GM18511 (cell line): ENCODE data around the gene SLCO2A1.

Experiments
- ATAC-seq: cut with Tn5 transposase; IDR thresholded peaks from one replicate; pipeline ENCODE4 v1.9.1; 2021; ENCODE audit warnings: mild to moderate bottlenecking, moderate library complexity; ENCODE audit not compliant: unreplicated experiment

The SLCO2A1 gene

DNA sequence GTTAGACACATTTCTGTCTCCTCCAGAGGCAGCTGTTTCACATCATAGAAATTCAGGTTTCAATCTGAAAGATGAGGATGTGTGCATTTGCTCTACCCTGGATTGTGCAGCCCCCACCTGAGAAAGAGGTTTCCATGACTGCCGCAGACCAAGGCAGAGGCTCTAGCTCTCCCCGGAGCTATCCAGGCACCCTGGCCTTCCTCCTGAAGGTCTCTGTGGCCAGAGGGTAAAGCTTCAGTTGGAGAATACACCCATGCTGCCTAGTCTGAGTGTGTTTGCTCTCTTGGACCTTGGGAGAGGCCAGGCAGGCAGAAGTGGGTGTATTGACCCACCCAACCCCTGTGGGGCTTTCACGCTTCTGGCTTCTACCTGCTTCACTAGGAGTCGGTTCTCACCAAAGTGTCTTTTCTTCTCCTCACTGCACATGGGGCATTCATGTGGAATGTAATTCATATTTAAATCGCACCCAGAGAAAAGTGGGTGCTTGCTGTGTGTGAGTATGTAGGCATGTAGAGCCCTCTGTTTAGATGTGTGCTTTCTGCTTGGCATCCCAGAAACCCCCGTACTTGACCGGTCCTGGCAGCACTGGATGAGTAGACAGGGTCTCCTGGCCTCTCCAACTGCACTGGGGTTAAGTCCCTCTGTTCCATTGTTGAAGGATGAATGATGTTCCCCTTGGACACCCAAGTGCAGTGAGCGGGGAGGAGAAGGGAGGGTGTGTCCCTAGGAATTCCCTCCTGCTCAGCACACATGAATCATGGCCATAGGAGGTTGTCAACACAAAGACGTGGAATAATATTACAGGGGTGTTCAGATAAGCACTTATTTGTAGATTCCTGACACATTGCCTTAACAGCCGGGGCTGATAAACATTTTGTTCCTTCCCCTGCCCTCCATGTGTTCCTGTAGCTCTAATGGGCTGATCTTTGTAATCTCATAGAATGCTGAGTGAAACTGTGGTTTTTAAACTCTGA is 113.8 kb downstream of the SLCO2A1 start:
- ATAC-seq, result no peak

DNA sequence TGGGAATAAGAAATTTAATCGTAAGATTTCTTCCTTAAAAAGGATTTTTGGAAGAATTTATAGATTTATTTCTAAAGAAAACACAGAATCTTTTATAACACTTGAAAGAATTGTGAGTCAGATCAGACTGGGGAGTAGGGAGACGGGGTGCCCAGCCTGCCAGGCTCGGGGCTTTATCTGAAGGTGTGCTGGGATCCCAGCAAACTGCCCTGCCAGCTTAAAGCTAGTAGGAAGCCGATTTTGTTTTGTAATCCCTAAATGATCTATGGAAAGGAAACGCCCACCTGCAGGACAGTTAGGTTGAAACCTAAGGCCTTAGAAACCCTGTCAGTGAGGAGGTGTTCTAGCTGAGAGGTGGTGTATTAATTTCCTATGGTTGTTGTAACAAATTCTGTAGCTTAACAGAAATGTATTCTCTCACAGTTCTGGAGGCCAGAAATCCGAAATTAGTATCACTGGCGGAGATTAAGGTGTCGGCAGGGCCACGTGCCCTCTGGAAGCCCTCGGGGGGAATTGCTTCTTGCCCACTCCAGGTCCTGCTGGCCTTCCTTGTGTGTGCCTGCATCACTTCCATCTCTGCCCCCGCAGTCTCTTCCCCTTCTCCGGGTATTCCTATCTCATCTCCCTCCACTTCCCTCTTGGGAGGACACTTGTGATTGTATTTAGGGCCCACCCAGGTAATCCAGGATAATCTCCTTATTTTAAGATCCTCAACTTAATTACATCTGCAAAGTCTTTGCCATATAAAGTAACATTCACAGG is 114.7 kb downstream of the SLCO2A1 start:
- ATAC-seq, result no peak

DNA sequence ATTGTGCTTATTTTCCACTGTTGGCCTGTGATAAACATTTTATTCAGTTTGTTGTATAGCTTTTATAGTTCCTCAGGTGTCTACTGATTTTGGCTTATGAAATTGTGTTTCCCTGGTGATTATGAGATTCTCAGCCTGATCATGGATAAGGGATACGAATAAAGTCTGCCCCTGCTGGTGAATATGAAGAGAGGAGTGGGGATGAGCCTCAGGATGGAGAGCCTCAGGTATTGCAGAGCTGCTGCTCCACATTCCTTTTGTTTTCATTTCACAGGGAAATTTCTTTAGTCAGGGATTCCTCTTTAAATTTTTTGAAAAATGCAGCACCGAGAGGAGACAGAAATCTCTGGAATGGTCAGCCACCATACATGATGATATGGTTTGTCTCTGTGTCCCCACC is 119.3 kb downstream of the SLCO2A1 start:
- ATAC-seq, result no peak

DNA sequence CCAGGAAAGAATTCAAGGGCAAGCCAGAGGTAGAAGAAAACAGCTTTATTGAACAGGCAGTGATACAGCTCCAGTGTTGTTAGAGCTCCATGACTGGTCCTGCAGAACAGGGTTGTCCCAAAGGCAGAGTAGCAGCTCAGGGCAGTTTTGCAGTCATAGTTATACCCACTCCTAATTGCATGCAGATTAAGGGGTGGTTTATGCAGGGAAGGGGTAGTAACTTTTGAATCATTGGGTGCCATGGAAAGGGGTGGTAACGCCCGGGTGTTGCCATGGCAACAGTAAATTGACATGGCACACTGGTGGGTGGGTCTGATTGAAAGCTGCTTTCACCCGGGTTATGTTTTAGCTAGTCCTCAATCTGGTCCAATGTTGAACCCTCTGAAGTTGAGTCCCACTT is 124.3 kb downstream of the SLCO2A1 start:
- ATAC-seq, result no peak

DNA sequence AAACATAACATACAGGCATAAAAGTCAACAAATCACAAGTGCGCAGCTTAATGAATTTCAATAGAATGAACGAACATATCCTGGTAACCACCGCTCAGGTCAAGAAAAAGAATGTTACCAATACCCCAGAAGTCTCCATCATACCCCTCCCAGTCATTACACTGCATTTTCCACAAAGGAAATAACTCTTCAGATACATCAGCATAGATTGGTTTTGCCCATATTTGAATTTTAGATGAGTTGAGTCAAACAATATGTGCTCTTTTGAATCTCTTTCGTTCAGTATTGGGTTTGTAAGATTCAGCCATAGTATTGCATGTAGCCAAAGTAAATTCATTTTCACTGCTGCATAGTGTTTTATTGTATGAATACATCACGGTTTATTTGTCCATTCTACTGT is 127.9 kb downstream of the SLCO2A1 start:
- ATAC-seq, result no peak

DNA sequence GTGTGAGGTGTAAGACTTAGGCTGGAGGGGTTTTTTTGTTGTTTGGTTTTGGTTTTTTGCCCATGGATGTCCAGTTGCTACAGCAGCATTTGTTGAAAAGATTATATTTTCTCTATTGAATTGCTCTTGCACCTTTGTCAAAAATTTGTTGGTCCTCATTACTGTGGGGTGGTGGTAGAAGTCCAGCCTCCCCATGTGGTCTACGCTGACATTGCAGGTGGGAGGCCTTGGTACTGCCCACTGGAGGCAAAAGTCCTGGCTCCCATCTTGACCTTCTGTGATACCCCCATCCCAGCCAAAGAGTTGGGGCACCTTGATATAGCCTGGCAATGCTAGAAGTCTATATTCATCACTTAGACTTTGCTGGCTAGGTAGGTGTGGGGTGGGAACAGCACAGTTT is 128.6 kb downstream of the SLCO2A1 start:
- no peak for ATAC-seq

DNA sequence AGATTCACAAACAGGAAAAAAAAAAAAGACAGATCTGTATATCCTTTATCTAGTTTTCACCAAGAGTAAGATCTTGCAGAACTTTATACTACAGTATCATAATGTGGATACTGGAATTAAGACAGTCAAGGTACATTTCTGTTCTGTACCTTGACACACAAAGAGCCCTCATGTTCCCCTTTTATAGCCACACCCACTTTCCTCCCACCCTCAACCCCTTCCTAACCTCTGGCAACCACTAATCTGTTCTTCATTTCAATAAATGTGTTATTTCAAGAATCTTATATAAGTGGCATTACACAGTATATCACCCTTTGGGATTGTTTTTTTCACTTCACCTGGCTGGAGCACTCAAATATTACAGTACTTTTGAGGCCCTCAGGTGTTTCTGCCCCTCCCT is 130.4 kb downstream of the SLCO2A1 start:
- no peak for ATAC-seq

DNA sequence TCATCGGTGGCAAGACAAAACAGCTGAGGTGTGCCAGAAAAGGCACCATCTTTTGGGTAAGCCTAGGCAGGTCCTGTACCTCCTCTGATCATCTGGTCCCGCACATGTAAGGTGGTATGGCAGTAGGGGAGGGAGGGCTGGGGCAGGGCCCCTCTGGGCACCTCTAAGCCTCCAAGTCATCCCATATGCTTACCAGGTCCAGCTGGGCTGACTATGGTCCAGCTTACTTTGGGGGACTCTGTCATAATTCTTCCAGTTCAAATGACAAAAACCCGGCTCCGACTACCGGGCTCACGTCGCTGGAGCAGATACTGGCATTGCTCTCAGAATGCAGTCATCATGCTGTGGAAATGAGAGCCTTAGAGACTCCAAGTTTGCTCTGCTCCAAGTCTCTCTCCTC is 132.2 kb downstream of the SLCO2A1 start:
- no peak for ATAC-seq

DNA sequence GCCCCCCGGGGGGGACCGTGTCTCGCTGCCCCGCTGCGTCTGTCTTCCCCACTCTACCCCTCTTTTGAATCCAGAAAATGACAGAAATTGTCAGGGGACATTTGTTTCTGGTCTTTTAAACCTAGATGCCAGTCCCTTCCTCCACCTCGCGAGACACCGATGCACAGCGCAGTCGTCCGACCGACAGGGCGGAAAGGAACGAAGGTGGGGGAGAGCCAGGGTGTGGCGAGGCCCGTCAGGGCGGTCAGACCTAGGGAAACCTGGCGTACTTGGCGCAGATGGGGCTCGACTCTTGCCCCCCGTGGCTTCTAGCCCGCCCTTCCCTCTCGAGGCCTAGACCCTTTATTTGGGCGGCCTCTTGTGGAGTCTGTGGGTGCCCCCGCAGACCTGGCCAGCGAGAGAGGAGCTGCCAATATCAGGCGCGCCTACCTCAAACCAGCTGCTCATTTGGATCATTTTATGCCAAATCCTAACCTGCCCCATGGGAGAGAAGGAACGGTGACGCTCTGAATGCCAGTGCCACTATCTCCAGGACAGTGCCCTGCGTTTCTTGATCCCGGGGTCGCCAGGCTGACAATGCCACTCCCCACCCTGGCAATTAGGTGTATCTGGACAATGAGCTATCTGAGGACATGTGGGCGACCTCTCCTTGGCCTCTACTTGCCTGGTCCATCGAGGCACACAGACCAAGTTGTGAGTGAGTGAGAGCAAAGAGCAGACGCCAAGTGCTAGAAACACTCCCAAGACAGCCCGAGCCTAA is 133.5 kb downstream of the SLCO2A1 start:
- ATAC-seq, result no peak

DNA sequence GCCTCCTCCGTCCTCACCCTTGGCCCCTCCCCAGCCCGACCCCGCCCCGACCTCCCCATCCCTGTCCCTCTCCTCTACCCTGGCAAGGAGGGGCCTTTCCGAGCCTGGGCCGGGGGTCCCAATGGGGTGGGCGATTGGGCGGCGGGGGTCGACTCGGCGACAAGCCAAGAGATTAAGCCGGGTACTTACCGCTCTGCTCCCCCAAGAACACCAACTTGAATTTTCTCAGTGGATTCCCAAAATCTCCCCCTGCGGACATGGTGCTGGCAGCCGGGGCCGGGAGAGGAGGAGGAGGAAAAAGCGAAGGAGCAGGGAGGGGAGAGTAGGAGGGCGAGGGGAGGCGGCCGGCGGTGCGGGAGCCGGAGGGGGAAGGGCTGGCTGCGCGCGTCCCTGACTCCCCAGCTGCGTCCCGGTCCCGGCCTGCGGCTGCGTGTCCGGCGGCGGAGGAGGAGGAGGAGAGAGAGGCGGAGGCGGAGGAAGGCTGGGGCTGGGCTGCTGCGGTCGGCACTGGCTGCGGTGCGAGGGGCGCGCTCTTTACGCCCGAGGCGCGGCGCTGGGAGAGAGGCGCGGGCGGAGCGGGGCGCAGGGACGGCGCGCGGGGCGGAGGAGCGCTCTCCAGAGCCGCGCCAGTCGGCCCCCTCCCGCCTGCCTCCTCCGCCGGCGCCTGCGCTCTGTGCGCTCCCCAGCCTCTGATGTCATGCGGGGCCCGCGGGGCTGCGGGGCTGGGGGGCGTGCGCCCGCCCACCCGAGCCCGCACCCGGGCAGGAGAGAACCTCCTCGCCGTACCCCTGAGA is 134.3 kb downstream of the SLCO2A1 start, which contains the start of gene RAB6B:
Gene RAB6B (minus strand): TSS at position 675 of the 794 bp plus-strand sequence. CDS start 416 bp downstream, at position 259.
- no peak for ATAC-seq

DNA sequence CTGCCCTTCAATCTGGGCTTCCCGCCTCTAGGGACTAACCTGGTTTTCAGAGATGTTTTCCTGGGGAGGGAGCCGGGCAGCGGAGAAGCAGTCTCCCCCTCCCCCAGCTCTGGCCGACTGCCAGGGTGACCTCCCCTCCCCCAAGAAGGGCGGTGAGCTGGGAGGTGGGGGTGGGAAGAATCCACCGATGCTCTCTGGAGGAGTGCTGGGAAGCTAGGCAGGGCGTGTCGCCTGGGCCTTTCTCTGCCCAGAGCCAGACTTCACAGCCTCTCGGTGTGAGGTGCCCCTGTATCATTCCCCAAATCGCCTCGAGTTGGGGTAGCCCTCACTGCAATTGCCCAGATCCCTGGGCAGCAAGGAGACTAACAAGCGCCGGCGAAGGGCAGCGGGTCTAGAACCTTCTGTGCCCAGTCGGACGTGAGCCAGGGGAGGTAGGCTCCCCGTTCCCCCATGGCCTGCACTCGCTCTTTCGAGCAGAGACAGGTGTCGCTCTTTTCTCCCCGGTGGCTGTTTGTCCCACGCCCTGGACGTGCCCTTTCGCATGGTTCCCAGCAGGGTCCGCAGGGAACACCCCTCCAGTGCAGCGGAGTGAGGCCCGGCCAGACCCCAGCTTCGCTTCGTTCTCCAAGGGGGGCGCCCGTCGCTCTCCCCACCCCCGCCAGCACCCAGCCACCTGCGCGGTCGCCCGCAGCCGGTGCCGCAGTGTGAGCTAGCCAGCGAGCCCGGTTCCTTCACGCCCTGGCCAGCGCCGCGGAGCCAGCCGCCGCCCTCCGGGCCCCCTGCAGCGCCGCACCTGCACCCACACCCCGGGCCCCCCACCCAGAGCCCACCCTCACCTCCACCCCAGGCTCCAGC is 135.1 kb downstream of the SLCO2A1 start:
- ATAC-seq, result no peak

DNA sequence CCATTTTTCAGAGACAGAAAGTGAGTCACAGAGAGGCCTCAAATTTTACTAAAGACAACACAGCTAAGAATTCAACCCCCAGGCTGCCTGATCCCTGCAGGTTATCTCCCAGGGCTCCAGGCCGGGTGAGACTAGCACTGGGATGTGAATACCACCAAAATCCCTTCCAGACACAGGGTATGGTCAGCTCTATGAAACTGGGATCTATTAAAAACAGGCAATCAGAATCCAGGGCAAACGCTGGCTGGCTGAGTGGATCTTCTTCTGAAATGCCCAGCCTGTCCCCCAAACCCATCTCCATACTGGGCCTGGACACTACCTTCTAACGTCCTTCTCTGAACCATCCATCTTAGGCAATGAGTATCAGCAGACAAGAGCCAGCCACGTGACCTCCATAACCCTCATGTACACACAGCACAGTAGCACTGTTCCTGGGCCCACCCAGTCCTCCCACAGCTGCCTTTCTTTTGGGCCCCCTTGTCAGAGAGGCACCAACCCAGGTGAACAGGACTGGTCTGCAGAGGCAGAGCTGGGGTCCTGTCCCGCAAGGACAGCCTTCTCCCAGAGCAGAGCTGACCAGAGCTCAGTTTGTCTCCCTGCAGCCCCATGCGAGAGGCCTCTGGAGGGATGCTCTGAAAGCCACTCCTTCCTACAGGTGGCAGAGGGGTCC is 135.9 kb downstream of the SLCO2A1 start:
- no peak for ATAC-seq

DNA sequence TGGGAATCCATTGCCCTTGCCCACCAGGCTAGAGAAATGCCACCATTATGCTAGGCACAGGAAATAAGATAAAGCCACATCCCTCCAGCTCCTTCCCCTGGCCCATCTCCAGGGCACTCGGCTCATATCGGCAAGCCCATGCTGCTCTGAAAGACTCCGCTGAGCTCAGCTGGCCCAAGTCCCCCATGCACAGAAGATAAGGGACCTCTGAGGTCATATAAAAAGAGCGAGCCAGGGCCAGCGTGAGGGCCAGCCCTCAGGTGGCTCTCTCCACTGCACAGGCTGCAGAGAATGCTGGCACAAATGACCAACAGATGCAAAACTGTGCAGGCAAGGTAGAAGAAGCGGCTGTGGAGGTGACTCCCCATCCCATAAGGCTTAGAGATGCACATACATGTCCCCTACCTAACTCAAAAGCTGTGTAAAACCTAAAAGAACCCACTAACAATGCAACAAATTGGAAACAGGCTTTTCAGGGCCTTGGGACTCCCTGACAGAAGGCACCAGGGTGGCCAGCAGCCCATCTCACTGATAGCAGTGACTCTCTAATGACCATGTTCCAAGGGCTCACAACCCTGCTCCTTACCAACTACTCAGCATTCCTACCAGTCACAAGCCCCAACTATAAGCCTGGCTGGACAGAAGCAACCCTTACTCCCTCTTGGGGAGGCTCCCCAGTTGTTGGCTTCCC is 137.0 kb downstream of the SLCO2A1 start:
- ATAC-seq, result no peak

DNA sequence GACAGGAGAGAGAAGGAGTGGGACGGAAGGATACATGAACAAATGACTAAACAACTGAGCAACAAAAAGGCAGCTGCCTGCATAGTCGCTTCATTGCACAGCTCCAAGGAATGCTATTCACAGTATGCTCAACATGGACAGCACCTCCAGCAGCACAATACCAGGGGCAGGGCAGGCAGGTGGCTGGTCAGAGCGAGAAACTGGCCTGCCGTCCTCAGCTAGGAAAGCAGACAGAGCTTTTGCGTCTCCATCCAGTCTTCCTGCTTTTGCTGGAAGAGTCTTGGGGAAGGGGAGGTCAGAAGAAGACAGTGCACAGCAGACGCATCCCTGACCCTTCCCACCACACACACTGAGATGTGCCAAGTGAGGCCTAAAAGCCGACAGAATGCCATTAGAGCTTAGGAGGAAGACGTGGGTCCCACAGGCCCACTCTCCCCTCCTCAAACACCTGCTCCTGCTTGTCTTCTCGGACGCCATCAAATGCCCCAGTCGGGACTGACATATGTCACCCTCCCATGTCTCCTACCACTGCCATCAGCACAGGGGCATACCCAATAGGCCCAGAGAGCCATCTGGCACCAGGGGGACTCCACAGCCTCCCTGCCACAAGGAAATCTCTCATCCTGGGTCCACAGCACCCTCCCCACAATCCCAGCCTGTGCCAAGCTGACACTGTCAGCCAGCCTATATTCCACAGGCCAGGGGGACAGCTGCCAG is 137.9 kb downstream of the SLCO2A1 start:
- ATAC-seq, result no peak

DNA sequence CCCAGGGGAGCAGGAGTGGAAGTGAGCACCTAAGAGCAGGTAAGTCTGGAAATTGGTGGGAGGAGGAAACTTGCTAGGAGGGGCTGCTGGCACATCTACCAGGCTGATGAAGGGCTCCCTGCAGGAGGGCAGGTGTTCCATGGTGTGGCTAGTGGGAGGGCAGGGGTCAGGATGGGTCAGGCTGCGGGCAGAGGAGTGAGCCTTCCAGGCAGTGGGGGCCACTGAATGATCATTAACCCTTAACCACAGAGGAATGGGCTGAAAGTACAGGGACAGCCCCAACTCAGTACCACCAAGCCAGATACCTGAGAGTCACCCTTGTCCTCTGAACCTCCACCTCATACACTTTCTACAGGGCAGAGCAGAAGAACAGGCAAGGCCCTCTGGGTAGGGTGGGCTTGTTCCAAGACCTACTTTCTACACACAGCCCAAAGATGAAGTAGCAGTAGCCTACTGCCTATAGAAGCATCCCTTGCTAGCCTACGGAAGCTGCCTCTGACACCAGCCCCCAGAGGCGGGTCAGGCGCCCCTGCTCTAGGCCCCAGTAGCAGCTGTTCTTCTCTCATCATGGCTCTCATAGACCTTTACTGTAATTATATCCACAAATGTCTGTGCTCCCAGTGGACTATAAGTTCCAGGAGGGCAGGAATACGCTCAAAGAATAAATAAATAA is 138.6 kb downstream of the SLCO2A1 start:
- no peak for ATAC-seq

DNA sequence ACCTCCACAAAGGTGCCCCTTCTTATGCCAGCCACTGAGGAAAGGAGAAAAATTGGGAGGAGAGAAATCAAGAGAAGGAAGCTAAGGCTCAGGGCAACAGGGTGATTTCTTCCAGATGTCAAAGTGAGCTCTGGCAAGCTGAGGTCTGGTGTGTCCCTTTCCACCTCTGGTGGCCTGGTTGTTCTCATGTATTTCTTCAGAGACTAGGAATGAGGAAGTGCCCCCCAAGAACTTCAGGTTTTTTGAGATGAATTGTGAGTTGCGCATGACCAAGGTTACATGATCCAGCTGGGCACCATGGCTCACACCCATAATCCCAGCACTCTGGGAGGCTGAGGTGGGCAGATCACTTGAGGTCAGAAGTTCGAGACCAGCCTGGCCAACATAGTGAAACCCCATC is 139.7 kb downstream of the SLCO2A1 start:
- no peak for ATAC-seq

DNA sequence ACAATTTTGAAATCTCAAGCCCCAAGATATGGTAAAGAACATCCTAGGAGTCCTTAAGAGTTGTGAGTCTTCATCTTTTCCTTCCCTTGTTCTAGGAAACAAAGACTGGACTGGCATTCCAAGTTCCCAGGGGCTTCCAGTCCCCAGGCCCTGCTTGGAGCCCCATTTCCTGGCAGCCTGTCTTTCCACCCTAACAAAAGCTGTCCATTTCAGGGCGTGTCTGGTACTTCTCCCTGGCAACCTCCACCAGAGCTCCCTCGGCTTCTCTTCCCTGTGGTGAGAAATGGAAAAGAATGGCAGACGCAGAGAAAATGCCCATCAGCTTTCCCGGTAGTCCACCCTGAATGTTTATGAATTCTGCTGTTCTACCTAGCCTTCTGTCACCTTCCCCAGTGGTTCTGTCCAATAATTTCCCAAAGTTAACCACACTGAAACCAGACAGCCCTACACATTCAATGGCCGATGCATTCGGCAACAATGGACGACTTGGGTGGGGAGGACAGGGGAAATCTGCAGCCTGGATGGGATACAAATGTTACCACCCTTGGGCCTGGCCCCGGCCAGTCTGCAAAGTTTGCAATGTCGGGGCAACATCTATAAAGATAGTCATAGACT is 140.9 kb downstream of the SLCO2A1 start:
- no peak for ATAC-seq
